ENCODE measurements around the gene KCNK13. TPM values are rescaled to one million over a fixed set of nuclear protein-coding genes. Genes with fewer than 3 reads are reported as not detected.

The KCNK13 gene
- total and polyA plus RNA-seq, 2 of the 13 experiments (the other 11 are each of a cell fraction or from before 2014, with no cell fraction given): 0.08 to 0.29 TPM

DNA sequence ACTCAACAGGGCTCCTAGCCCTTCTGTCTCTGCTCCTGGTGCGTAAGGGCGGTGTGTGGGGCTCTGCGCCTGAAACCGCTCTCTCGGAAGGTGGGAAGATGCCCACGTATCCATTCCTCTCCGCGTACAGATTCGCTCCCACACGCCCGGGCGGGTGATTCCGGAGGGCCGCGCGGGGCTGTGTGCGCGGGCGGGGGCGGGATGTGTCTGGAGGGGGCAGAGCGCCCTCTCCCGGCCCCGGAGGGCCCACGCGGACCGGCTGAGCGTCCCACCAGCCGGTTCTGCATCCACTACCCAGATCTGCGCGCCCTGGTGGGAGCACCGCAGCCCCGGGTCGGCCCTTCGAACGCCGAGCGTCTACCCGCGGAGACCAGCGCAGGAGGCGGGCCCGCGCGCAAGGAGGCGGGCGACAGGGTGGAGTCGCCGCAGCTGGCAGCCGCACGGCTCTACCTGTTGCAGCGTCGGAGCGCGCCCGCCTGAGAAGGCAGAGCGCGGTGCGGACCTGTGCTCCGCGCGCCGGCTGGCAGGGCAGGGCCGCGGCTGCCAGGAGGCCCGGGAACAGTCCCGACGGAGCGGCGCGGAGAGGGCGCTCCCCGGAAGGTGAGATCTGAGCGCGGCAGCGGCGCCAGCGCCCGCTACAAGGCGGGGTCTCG is 1.4 kb upstream of the KCNK13 start (continued):
- TF ChIP-seq PHF21A (CRISPR knock-in tag; IDR thresholded peaks at IDR 0.05) (peak; percentile 76), GABPB1 (CRISPR knock-in tag; IDR thresholded peaks at IDR 0.05) (no peak; the same call in 1 of the 2 replicates), KDM5B (CRISPR knock-in tag; IDR thresholded peaks at IDR 0.05; ENCODE audit: borderline replicate concordance) (peak; percentile 61; the same call in 1 of the 2 replicates), KDM2A (CRISPR knock-in tag; IDR thresholded peaks at IDR 0.05; ENCODE audit: borderline replicate concordance, low read depth) (no peak), POLR2AphosphoS5 (IDR thresholded peaks at IDR 0.05; ENCODE audit: low read depth, low read length) (no peak), POLR2A (IDR thresholded peaks at IDR 0.05; ENCODE audit: insufficient read depth in 1 of 2, low read depth in 2 of 2, low read length in 2 of 2) (no peak), NR2F2 (IDR thresholded peaks at IDR 0.05; ENCODE audit: borderline replicate concordance, low read depth) (no peak), ZBTB42 (CRISPR knock-in tag; IDR thresholded peaks at IDR 0.05) (no peak), PITX1 (CRISPR knock-in tag; IDR thresholded peaks at IDR 0.05) (no peak), PCBP1 (IDR thresholded peaks at IDR 0.05; ENCODE audit: borderline replicate concordance, low read depth, low read length) (no peak), ZZZ3 (CRISPR knock-in tag; IDR thresholded peaks at IDR 0.05; ENCODE audit: borderline replicate concordance) (0 out of 2 replicates have a peak, but pooled peaks have one; percentile 24), DR1 (CRISPR knock-in tag; IDR thresholded peaks at IDR 0.05) (no peak)
- TF ChIP-seq, protein P1, sequence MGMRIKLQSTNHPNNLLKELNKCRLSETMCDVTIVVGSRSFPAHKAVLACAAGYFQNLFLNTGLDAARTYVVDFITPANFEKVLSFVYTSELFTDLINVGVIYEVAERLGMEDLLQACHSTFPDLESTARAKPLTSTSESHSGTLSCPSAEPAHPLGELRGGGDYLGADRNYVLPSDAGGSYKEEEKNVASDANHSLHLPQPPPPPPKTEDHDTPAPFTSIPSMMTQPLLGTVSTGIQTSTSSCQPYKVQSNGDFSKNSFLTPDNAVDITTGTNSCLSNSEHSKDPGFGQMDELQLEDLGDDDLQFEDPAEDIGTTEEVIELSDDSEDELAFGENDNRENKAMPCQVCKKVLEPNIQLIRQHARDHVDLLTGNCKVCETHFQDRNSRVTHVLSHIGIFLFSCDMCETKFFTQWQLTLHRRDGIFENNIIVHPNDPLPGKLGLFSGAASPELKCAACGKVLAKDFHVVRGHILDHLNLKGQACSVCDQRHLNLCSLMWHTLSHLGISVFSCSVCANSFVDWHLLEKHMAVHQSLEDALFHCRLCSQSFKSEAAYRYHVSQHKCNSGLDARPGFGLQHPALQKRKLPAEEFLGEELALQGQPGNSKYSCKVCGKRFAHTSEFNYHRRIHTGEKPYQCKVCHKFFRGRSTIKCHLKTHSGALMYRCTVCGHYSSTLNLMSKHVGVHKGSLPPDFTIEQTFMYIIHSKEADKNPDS (CRISPR knock-in tag; IDR thresholded peaks at IDR 0.05): no peak
- TF ChIP-seq, protein P2, sequence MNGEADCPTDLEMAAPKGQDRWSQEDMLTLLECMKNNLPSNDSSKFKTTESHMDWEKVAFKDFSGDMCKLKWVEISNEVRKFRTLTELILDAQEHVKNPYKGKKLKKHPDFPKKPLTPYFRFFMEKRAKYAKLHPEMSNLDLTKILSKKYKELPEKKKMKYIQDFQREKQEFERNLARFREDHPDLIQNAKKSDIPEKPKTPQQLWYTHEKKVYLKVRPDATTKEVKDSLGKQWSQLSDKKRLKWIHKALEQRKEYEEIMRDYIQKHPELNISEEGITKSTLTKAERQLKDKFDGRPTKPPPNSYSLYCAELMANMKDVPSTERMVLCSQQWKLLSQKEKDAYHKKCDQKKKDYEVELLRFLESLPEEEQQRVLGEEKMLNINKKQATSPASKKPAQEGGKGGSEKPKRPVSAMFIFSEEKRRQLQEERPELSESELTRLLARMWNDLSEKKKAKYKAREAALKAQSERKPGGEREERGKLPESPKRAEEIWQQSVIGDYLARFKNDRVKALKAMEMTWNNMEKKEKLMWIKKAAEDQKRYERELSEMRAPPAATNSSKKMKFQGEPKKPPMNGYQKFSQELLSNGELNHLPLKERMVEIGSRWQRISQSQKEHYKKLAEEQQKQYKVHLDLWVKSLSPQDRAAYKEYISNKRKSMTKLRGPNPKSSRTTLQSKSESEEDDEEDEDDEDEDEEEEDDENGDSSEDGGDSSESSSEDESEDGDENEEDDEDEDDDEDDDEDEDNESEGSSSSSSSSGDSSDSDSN (CRISPR knock-in tag; IDR thresholded peaks at IDR 0.05): peak; percentile 78
- TF ChIP-seq, protein P3, sequence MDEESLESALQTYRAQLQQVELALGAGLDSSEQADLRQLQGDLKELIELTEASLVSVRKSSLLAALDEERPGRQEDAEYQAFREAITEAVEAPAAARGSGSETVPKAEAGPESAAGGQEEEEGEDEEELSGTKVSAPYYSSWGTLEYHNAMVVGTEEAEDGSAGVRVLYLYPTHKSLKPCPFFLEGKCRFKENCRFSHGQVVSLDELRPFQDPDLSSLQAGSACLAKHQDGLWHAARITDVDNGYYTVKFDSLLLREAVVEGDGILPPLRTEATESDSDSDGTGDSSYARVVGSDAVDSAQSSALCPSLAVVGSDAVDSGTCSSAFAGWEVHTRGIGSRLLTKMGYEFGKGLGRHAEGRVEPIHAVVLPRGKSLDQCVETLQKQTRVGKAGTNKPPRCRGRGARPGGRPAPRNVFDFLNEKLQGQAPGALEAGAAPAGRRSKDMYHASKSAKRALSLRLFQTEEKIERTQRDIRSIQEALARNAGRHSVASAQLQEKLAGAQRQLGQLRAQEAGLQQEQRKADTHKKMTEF (CRISPR knock-in tag; IDR thresholded peaks at IDR 0.05): peak; percentile 35; the same call in 1 of the 2 replicates
- TF ChIP-seq, protein P4, sequence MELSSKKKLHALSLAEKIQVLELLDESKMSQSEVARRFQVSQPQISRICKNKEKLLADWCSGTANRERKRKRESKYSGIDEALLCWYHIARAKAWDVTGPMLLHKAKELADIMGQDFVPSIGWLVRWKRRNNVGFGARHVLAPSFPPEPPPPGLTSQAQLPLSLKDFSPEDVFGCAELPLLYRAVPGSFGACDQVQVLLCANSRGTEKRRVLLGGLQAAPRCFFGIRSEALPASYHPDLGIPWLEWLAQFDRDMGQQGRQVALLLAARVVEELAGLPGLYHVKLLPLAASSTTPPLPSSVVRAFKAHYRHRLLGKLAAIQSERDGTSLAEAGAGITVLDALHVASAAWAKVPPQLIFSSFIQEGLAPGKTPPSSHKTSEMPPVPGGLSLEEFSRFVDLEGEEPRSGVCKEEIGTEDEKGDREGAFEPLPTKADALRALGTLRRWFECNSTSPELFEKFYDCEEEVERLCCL (CRISPR knock-in tag; IDR thresholded peaks at IDR 0.05; ENCODE audit: borderline replicate concordance): no peak
- TF ChIP-seq, protein P5, sequence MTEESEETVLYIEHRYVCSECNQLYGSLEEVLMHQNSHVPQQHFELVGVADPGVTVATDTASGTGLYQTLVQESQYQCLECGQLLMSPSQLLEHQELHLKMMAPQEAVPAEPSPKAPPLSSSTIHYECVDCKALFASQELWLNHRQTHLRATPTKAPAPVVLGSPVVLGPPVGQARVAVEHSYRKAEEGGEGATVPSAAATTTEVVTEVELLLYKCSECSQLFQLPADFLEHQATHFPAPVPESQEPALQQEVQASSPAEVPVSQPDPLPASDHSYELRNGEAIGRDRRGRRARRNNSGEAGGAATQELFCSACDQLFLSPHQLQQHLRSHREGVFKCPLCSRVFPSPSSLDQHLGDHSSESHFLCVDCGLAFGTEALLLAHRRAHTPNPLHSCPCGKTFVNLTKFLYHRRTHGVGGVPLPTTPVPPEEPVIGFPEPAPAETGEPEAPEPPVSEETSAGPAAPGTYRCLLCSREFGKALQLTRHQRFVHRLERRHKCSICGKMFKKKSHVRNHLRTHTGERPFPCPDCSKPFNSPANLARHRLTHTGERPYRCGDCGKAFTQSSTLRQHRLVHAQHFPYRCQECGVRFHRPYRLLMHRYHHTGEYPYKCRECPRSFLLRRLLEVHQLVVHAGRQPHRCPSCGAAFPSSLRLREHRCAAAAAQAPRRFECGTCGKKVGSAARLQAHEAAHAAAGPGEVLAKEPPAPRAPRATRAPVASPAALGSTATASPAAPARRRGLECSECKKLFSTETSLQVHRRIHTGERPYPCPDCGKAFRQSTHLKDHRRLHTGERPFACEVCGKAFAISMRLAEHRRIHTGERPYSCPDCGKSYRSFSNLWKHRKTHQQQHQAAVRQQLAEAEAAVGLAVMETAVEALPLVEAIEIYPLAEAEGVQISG (CRISPR knock-in tag; IDR thresholded peaks at IDR 0.05): 0 out of 2 replicates have a peak, but pooled peaks have one; percentile 37
- TF ChIP-seq, protein P6, sequence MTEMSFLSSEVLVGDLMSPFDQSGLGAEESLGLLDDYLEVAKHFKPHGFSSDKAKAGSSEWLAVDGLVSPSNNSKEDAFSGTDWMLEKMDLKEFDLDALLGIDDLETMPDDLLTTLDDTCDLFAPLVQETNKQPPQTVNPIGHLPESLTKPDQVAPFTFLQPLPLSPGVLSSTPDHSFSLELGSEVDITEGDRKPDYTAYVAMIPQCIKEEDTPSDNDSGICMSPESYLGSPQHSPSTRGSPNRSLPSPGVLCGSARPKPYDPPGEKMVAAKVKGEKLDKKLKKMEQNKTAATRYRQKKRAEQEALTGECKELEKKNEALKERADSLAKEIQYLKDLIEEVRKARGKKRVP (CRISPR knock-in tag; IDR thresholded peaks at IDR 0.05): no peak

All from HepG2 (cell line).